Epithelial cell of proximal tubule (primary cell): ENCODE data around the gene FBH1. TPM values are rescaled to one million over a fixed set of nuclear protein-coding genes. Genes with fewer than 3 reads are reported as not detected.
"Not testable (repeated sequence)": the region's sequence is repeated elsewhere in the genome, so short reads cannot be mapped to it uniquely, and the experiment has no call there.

Experiments used
- DNase-seq: peaks from one replicate; pipeline ENCODE4 v3.0.0-alpha.2; 2011; ENCODE audit warnings: low read depth
- H3K4me3 ChIP-seq: 2 replicates; pipeline ENCODE4 v1.5.1; 2011; ENCODE audit warnings: low read depth, mild to moderate bottlenecking, low read length
- total RNA-seq: library from RNA; depleted of rRNA; stranded (reverse); fragments of >200 nt; gene quantifications from 2 replicates; pipeline ENCODE4 v1.2.3, GENCODE V29; 2015
- TF ChIP-seq, protein P1 (sequence below): conservative IDR thresholded peaks from 2 replicates; pipeline ENCODE4 v1.5.1; 2012; ENCODE audit warnings: low read depth, mild to moderate bottlenecking, low read length

Gene FBH1
- total RNA-seq, 1 donor from 2014 or later: 48.3 TPM

DNA sequence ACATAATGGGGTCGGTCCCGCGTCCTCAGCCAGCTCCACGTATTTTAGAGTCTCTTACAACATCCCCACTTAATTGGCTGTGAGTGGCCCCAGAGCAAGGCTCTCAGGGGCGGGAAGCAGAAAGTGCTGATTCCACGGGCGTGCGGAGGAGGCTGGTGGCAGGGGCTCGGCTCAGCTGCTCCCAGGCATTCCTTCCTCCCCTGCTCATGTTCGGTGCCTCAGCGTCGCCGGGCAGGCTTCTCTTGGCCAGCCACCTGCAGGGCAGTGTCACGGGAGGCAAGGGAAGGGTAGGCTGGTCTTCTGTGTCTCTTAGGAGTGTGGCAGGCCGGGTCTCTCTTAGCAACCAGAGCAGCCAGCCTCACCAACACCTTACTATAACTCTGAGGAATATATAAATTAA, 53.5 kb downstream of the FBH1 start:
- no peak overlapping the region for H3K4me3 ChIP-seq
- TF ChIP-seq, protein P1, sequence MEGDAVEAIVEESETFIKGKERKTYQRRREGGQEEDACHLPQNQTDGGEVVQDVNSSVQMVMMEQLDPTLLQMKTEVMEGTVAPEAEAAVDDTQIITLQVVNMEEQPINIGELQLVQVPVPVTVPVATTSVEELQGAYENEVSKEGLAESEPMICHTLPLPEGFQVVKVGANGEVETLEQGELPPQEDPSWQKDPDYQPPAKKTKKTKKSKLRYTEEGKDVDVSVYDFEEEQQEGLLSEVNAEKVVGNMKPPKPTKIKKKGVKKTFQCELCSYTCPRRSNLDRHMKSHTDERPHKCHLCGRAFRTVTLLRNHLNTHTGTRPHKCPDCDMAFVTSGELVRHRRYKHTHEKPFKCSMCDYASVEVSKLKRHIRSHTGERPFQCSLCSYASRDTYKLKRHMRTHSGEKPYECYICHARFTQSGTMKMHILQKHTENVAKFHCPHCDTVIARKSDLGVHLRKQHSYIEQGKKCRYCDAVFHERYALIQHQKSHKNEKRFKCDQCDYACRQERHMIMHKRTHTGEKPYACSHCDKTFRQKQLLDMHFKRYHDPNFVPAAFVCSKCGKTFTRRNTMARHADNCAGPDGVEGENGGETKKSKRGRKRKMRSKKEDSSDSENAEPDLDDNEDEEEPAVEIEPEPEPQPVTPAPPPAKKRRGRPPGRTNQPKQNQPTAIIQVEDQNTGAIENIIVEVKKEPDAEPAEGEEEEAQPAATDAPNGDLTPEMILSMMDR: no peak
- DNase-seq: no peak

DNA sequence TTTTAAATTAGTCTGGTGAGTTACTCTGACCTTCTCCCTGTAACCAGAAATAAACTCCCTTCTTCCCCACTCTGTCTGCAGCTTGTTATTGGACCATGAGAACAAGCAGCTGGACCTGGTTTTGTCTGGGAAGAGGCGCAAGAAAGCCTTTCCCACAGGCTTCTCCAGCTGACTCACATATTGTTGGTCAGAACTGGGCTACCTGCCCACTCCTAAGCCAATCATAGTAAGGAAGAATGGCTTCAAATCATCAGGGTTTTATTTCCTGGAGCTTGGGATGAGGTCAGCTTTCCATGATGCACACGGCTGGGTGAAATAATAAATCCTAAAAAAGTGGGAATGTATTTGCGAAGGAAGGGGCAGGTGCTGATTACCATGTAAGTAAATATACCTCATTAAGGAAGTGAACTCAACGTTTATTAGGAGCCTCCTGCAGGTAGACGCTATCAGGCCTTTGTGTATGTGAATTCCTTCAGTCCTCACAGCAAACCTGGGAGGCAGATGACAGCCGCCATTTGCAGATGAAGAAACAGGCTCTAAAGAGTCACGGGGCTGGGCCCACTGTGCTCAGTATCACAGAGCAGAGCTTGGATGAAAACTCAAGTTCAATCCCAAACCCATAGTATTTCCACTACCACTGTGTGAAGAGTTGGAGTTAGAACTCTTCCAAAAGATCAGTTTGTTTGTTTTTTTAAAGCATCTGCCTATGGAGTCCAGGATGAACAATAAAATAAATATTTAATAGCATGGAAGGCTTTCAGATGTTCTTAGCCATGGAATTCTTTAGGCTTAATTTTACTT, 54.5 kb downstream of the FBH1 start:
- TF ChIP-seq, protein P1: no peak
- peak; percentile 98 for DNase-seq
- H3K4me3 ChIP-seq: no peak overlapping the region

DNA sequence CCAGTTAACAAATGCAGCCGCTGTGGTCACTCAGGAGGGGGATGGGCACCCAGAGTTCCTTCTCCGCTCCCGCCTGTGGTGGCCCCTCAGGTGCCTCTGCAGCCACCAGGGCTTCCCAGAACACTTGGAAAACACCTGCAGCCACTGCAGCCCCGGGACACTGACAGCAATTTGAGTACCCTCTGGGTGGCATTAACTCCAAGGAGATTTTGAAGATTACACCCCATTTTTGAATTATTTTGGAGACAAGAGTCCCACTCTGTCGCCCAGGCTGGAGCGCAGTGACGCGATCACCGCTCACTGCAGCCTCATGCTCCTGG, 55.1 kb downstream of the FBH1 start:
- TF ChIP-seq, protein P1: no peak
- DNase-seq: no peak
- no peak overlapping the region for H3K4me3 ChIP-seq

DNA sequence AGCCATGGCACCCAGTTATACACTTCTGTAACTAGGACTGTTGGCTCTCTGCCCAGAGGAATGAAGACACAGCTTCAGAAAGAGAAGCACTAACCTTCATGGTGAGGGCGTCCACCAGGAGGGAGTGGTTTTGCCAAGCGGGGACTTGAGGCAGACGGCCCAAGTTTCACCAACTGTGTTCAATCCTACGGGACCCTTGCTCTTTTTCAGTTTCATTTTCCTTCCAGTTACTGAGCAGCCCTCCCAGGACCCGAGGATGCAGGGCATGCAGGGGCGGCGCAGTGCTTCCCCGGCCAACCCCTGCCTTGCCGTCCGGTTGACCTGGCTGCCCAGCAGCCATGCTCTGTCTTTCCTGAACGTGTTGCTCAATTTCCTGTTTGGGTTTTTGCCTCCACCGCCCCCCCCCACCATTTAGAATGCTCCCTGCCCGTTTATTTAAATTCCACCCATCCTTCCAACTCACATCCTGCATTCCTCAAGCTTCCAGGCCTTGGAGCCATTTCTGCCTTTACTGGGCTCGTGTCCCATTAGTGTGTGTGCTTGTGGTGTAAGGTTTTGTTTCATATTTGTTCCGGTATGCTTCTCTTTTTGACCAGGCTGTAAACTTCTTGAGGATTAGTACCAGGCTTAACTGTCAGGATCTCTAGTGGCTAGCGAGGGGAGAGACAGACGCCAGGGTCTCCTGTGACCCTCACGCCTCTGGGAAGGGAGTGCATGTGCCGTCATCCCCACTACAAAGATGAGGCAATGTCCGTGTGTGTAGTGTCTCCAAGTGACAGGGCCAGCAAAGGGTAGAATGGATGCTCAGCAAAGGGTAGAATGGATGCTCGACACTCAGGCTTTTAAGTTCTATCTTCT, 55.7 kb downstream of the FBH1 start:
- TF ChIP-seq, protein P1: no peak
- no peak overlapping the region for H3K4me3 ChIP-seq
- DNase-seq: no peak

DNA sequence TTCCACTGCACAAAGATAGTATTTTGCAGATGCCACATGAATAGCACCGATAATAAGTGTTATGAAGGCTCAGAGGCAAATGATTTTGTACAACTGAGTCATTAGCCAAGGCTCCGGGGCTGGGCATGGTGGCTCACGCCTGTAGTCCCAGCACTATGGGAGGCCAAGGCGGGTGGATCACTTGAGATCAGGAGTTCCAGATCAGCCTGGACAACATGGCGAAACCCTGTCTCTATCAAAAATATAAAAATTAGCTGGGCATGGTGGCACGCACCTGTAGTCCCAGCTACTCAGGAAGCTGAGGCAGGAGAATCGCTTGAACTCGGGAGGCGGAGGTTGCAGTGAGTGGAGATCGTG, 56.4 kb downstream of the FBH1 start:
- not testable (repeated sequence) for DNase-seq, H3K4me3 ChIP-seq

DNA sequence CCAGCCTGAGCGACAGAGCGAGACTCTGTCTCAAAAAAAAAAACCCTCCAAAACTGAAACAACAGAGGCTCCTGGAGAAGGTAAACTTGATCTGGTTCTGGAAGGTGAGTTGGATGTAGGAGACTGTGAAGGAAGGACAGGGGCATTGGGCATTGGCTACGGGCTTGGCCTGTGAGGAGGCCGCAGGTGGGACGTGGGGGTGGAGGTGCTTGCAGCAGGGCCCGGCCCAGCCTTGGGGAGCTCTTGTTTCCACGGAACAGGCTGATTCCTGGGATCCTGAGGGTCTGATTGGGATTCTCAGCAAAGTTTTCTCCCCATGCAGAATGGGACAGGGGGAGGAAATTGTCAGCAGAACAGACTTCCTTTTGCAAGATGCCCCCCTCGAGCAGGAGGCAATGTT, 56.7 kb downstream of the FBH1 start:
- DNase-seq: no peak
- TF ChIP-seq, protein P1: no peak
- H3K4me3 ChIP-seq: no peak overlapping the region

DNA sequence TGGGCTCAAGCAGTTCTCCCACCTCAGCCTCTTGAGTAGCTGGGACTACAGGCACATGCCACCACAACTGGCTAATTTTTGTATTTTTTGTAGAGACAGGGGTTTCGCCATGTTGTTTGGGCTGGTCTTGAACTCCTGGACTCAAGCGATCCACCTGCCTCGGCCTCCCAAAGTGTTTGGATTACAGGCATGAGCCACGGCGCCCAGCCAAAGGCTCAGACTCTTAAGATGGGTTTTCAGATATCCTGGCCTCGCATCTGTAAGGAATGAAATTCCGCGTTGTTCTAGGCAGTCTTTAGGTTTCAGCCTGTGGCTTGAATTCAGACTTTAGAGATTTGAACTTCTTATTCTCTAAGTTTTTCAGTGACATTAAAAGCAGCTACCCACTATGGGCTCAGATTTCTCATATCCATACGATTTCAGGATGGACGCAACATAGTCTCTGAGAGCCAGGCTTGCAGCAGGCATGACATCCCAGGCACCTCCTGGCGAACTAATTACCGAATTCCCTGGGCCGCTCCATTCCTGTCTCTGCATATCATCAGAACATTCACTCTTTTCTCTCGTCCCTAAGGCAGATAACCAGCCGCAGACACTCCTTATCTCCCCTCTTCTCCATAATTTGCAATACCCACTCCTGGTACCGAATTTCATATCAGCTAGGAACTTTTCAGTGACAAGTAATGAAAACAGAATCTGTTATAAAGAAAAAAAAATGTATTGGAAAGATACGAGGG, 57.6 kb downstream of the FBH1 start:
- TF ChIP-seq, protein P1: no peak
- no peak overlapping the region for H3K4me3 ChIP-seq
- DNase-seq: no peak
